ENCODE results near the gene SHC3. TPM values are rescaled to one million over a fixed set of nuclear protein-coding genes. Genes with fewer than 3 reads are reported as not detected.

SHC3 gene
- total RNA-seq, 1 donor, result 26.5 TPM

DNA sequence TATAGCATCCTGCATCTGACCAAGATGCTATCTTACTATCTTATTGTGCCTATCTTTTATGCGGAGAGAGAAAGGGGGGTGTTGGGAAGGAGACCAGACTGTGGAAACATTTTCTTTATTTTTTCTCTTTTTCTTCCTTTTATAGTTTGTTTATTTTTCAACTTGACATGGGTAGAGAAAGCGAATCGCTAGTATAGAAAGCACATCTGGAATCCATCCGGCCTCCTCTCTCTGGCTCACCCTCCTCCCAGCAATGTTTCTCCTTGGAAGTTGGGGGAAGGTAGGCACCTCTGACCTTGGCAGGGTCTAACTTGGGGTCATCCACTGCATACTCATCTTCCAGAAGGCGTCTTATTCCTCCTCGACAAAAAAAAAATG, 183.4 kb downstream of the SHC3 start:
- no peak overlapping the region for H3K4me3 ChIP-seq (ENCODE audit: low read depth, low read length)
- peak; percentile 33 for DNase-seq (ENCODE audit: low read depth)
- TF ChIP-seq, protein P1, sequence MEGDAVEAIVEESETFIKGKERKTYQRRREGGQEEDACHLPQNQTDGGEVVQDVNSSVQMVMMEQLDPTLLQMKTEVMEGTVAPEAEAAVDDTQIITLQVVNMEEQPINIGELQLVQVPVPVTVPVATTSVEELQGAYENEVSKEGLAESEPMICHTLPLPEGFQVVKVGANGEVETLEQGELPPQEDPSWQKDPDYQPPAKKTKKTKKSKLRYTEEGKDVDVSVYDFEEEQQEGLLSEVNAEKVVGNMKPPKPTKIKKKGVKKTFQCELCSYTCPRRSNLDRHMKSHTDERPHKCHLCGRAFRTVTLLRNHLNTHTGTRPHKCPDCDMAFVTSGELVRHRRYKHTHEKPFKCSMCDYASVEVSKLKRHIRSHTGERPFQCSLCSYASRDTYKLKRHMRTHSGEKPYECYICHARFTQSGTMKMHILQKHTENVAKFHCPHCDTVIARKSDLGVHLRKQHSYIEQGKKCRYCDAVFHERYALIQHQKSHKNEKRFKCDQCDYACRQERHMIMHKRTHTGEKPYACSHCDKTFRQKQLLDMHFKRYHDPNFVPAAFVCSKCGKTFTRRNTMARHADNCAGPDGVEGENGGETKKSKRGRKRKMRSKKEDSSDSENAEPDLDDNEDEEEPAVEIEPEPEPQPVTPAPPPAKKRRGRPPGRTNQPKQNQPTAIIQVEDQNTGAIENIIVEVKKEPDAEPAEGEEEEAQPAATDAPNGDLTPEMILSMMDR (IDR thresholded peaks at IDR 0.05; ENCODE audit: insufficient read depth, low read length), result no peak

DNA sequence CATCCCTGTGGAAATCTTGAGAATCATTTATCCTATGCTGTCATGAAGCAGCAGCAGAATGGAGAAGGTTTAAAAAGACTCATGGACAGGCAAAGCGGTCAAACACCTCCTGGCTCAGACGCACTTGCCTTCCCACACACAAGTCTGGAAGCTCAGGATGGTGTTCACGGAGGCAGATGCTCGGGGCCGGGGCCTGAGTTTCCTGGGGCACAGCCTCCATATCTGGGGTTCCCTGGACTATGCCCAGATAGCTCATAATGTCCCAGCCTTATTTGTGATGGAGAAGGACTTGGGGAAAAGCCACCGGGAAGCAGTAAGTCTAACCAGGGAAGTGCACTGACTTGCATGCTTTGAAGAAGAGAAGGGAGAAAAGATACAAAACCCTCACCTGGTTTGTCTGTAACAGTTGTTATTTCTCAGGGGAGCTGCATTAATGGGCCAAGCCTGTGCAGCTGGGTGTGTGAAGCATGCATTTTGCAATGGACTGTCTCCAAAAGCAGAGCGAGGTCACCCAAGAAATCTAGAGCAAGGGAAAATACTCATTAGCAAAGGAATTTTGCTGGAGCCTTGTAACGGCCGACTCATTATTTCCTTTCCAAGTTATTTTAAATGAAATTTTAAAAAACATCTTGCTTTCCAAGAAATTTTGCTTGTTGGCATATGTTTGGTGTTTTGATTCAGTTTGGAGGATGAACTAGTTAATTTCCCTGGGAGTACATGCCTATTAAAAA, 184.0 kb downstream of the SHC3 start:
- peak overlapping the region; percentile 91 for H3K4me3 ChIP-seq (ENCODE audit: low read depth, low read length)
- TF ChIP-seq, protein P1 (IDR thresholded peaks at IDR 0.05; ENCODE audit: insufficient read depth, low read length), result no peak
- DNase-seq (ENCODE audit: low read depth), result peak; percentile 77

DNA sequence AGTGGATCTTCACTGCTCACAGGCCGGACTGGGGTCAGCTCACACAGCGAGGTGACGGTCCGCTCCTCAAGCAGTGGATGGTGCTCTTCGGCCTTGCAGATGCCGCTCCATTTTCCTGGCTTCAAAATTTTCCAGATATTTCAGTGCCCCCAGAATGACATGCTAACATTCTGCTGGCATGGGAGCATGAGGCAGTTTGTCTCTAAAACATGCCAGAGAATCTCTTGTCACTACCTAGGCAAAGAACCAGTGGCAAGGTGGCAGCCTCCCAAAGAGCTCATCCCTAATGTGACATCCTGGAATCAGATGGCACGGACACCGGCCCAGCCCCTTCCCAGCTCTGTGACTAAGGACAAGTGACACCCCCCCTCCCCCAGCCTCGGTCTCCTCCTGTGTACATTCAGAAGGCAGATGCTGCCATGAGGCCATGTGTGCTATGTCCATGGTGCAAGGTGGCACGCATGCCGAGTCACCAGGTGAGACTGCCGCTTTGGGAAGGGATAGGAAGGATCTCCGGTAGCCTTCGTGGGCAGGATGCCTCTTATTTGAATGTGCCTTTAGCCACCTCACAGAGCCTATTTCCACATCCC, 184.7 kb downstream of the SHC3 start:
- TF ChIP-seq, protein P1 (IDR thresholded peaks at IDR 0.05; ENCODE audit: insufficient read depth, low read length), result no peak
- peak overlapping the region; percentile 91 for H3K4me3 ChIP-seq (ENCODE audit: low read depth, low read length)
- no peak for DNase-seq (ENCODE audit: low read depth)

DNA sequence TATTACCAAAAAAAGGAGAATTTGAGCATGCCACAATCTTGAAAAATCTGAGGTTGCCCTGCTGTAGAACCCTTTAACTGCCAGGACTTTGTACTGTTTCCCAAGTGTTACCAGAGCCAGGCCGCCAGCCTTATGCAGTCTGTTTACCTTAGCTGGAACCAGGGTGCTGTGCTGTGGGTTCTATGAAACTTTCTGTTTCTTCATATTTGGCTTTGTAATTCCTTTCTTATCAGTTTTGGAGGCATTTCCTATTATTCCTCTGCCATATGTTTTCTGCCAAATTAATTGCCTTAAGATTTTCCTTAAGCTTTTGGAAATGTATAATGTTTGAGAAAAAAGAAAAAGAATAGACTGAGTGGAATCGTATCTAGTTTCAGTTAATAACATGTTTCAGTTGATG, 185.3 kb downstream of the SHC3 start:
- peak; percentile 74 for DNase-seq (ENCODE audit: low read depth)
- H3K4me3 ChIP-seq (ENCODE audit: low read depth, low read length), result peak overlapping the region; percentile 91

DNA sequence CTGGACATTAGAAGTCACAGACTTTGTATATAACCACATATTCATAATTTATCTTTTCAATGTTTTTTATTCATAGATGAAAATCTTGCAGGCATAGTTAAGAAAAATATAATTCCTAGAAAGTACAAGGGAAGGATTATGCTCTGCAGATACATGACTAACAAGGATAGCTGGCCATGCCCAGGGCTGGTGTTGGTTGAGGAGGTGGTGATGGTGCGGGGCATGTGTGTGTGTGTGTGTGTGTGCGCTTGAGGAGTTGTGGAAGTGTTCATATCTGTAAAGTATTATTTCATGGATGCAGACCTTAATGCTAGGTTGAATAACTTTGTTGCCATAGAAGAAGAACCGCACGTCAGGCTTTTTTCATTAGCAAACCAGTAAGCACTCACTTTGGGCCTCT, 186.1 kb downstream of the SHC3 start:
- TF ChIP-seq, protein P1 (IDR thresholded peaks at IDR 0.05; ENCODE audit: insufficient read depth, low read length), result no peak
- DNase-seq (ENCODE audit: low read depth), result peak; percentile 39
- peak overlapping the region; percentile 91 for H3K4me3 ChIP-seq (ENCODE audit: low read depth, low read length)

More for the DNA sequence above, 185.3 kb downstream of the SHC3 start:
- TF ChIP-seq, protein P1 (IDR thresholded peaks at IDR 0.05; ENCODE audit: insufficient read depth, low read length), result no peak

DNA sequence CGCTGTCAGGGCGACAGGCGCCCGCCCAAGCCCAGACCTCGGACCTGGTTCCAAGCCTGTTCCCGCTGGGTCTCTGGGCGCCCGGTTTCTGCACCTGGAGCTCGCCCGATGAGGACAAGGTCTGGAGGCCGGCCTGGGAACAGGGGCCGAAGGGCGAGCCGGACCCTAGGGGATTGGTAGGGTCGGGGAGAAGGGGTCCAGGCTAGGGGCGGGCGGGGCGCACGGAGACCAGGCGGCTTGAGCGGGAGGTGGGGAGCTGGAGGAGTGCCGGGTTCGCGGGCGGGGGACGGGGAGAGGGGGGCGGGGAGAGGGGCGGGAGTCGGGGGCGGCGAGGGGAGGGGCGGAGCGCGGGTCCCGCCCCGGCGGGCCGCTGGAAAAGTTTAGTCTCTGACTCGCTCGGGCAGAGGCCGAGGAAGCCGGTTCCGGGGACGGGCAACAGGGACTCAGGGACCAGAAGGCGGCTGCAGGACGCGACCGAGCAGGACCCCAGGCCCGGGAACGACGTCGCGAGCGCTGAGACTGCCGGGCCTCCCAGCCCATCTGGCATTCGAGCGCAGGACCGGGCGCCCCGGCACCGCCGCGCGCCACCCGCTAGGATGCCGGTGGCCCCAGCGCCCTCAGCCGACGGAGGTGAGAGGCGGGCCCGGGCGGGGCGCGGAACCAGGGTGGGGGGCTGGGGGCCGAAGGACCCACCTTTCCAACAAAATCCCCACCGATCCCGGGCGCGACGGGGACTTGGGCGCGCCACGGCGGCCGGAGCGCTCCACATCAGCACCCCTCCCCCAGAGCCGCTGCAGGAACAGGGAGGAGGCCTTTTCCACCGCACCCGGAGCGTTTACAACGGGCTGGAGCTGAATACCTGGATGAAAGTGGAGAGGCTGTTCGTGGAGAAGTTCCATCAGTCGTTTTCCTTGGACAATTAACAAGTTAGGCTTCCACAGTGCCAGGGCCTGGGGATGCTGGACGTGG, 187.3 kb downstream of the SHC3 start, which contains the start of gene S1PR3:
Gene S1PR3, plus strand, starts transcription at position 403 of the 969 bp plus-strand sequence. CDS start 9,733 bp downstream, outside the sequence.
- TF ChIP-seq, protein P1 (IDR thresholded peaks at IDR 0.05; ENCODE audit: insufficient read depth, low read length), result peak; percentile 14
- H3K4me3 ChIP-seq (ENCODE audit: low read depth, low read length), result peak within 1 kb of the TSS; percentile 91
- peak; percentile 32 for DNase-seq (ENCODE audit: low read depth)

All from fibroblast of the aortic adventitia (primary cell).